Body of pancreas (tissue), 4 donors: ENCODE data around the gene PAGE4. TPM values are rescaled to one million over a fixed set of nuclear protein-coding genes. Genes with fewer than 3 reads are reported as not detected.

Source experiments
- ATAC-seq: fragments of 150-250 bp; one replicate; pipeline ENCODE4 v1.9.1; 2016
- DNase-seq, 4 donors: peaks; one replicate each; pipeline ENCODE4 v3.0.0-alpha.2; 2019
- H3K27ac ChIP-seq, 4 donors: fragments of 200-600 bp; sonication (generic); 1 replicate in 3 of 4; 2 replicates in 1 of 4; pipeline versions ENCODE4 v1.5.1 to v1.6.1; 2016 to 2019; ENCODE audit warnings: mild to moderate bottlenecking in 1 of 4, mixed read lengths in 1 of 4, moderate library complexity in 1 of 4
- H3K27me3 ChIP-seq, 2 donors: fragments of 200-600 bp; sonication (generic); one replicate each; pipeline ENCODE4 v1.6.0; 2016; ENCODE audit warnings: mild to moderate bottlenecking in 1 of 2
- H3K36me3 ChIP-seq, 2 donors: fragments of 200-600 bp; sonication (generic); replicated peaks in 1 of 2; 2 replicates each; pipeline ENCODE4 v1.5.1; 2016; ENCODE audit warnings: low read depth in 2 of 2; ENCODE audit not compliant: insufficient read depth in 1 of 2
- H3K4me1 ChIP-seq: fragments of 200-600 bp; sonication (generic); one replicate; pipeline ENCODE4 v1.6.0; 2016
- H3K4me3 ChIP-seq, 2 donors: fragments of 200-600 bp; sonication (generic); 1 replicate in 1 of 2; 2 replicates in 1 of 2; pipeline ENCODE4 v1.5.1; 2016 to 2019
- H3K9me3 ChIP-seq, 3 donors: fragments of 200-600 bp; sonication (generic); 1 replicate in 2 of 3; 2 replicates in 1 of 3; pipeline ENCODE4 v1.5.1; 2016
- POLR2A ChIP-seq, 3 donors: fragments of 450-650 bp; IDR thresholded peaks; one replicate each; pipeline ENCODE4 v1.6.1; 2016; ENCODE audit warnings: antibody characterized with exemption in 3 of 3, mild to moderate bottlenecking in 2 of 3
- WGBS, 2 donors: methylation state at CpG; one replicate each; pipeline ENCODE4 v1.1.5; 2017; 5-methylcytosine and 5-hydroxymethylcytosine counted together
- intact Hi-C: fragments of 100-400 bp; cut with DNase I; formaldehyde crosslinking; loops from one replicate; pipeline ENCODE4 v1.15.1; 2023
- total RNA-seq, 2 donors: library from RNA; depleted of rRNA; stranded (reverse); fragments of >200 nt; gene quantifications; one replicate each; pipeline ENCODE4 v1.1.0, GENCODE V29; 2016
- TF ChIP-seq, protein P1 (sequence below), 7 experiments: fragments of 450-650 bp in 4 of 7; fragments of 200-600 bp in 3 of 7; sonication (generic) in 3 of 7; IDR thresholded peaks; one replicate each; pipeline ENCODE4 v1.5.1; 2016 to 2019; ENCODE audit warnings: antibody characterized with exemption in 7 of 7

Gene PAGE4
- total RNA-seq, 2 donors from 2014 or later = not detected

DNA sequence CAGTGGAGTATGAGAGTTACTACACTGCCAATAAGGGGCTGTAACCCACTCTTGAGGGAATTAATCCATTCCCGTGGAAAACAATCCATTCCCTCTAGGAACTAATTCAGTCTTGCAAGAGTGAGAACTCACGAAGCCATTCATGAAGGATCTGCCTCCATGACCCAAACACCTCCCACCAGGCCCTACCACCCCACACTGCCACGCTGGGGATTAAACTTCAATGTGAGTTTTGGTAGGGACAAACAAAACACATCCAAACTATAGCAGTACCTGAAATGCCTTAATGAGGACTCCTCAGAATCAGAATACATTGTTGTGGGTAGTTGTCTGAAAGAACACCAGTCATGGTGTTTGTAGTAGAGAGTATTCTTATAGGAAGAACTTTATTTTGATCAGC lies 19.2 kb downstream of the PAGE4 start:
- TF ChIP-seq, protein P1, sequence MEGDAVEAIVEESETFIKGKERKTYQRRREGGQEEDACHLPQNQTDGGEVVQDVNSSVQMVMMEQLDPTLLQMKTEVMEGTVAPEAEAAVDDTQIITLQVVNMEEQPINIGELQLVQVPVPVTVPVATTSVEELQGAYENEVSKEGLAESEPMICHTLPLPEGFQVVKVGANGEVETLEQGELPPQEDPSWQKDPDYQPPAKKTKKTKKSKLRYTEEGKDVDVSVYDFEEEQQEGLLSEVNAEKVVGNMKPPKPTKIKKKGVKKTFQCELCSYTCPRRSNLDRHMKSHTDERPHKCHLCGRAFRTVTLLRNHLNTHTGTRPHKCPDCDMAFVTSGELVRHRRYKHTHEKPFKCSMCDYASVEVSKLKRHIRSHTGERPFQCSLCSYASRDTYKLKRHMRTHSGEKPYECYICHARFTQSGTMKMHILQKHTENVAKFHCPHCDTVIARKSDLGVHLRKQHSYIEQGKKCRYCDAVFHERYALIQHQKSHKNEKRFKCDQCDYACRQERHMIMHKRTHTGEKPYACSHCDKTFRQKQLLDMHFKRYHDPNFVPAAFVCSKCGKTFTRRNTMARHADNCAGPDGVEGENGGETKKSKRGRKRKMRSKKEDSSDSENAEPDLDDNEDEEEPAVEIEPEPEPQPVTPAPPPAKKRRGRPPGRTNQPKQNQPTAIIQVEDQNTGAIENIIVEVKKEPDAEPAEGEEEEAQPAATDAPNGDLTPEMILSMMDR (IDR thresholded peaks at IDR 0.05) = no peak
- no peak for TF ChIP-seq POLR2A (IDR thresholded peaks at IDR 0.05)

DNA sequence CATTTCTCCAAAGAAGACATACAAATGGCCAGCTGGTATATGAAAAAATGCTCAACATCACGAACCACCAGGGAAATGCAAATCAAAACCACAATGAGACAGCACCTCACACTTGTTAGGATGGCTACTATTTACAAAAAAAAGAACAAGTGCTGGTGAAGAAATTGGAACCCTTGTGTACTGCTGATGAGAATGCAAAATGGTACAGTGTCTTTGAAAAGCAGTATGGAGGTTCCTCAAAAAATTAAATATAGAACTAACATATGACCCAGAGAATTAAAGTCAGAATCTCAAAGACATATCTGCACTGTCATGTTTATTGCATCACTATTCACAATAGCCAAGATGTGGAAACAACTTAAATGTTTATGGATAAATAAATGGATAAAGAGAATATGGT lies 20.9 kb downstream of the PAGE4 start:
- H3K27me3 ChIP-seq = no peaks in the 10 kb centered on the region
- ATAC-seq (no peak), DNase-seq (no peak)
- 55 to 86% methylated on average over 1 of the region's 1 CpG for WGBS, 2 donors
- intact Hi-C loops = no loop called here
- H3K36me3 ChIP-seq = no peaks in the 10 kb centered on the region
- TF ChIP-seq, protein P1 (IDR thresholded peaks at IDR 0.05) = no peak
- TF ChIP-seq POLR2A (IDR thresholded peaks at IDR 0.05) = no peak
- no peaks in the 10 kb centered on the region for H3K4me1 ChIP-seq
- no peaks in the 10 kb centered on the region for H3K9me3 ChIP-seq
- H3K4me3 ChIP-seq = no peak overlapping the region
- no peak overlapping the region for H3K27ac ChIP-seq

More for the DNA sequence above, 19.2 kb downstream of the PAGE4 start:
- no peak for DNase-seq
- Histone ChIP-seq H3K4me3 (no peak overlapping the region), H3K9me3 (no peaks in the 10 kb centered on the region), H3K27me3 (no peaks in the 10 kb centered on the region), H3K27ac (no peak overlapping the region), H3K4me1 (no peaks in the 10 kb centered on the region), H3K36me3 (no peaks in the 10 kb centered on the region)
- ATAC-seq = no peak
- WGBS, 2 donors = 71 to 77% methylated on average over 2 to 3 of the region's 3 CpGs
- intact Hi-C loops = no loop called here

DNA sequence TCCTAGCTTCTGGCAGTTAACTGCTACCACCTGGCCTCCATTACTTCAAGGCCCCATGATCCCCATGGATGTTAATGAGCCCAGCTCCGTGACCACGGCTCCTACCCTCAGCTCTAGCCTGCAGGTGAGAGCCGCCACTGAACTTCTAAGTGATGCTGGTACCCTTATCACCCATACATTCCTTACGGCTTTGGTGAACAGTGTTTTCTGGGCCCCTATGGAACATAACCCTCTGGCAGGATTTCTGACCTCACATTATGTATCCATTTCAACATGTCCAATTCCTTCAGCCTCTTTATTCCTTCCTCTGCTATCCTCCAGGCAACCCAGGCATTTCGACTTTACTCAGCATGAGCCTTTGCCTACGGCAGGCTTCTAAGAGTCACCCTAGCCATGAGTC lies 24.6 kb downstream of the PAGE4 start:
- TF ChIP-seq, protein P1 (IDR thresholded peaks at IDR 0.05) = no peak
- TF ChIP-seq POLR2A (IDR thresholded peaks at IDR 0.05) = no peak
- Histone ChIP-seq H3K27me3 (no peaks in the 10 kb centered on the region), H3K27ac (no peak overlapping the region), H3K4me1 (no peaks in the 10 kb centered on the region), H3K9me3 (no peaks in the 10 kb centered on the region), H3K36me3 (no peaks in the 10 kb centered on the region), H3K4me3 (no peak overlapping the region)
- no peak for ATAC-seq
- no peak for DNase-seq
- intact Hi-C loops = no loop called here
- 85 to 88% methylated on average over 6 of the region's 6 CpGs for WGBS, 2 donors

DNA sequence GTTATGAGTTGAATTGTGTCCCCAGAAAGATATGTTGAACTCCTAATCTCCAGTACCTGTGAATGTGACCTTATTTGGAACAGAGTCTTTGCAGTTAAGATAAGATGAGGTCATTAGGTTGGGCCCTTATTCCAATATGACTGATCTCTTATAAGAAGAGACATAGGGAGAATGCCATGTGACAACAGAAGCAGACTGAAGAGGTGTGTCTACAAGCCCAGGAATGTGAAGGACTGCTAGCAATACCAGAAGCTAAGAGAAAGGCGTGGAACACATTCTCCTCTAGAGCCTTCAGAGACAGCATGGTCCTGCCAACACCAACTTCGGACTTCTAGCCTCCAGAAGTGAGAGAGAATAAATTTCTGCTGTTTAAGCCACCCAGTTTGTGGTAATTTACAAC lies 27.7 kb downstream of the PAGE4 start:
- H3K36me3 ChIP-seq = no peaks in the 10 kb centered on the region
- no peak for ATAC-seq
- intact Hi-C loops = no loop called here

DNA sequence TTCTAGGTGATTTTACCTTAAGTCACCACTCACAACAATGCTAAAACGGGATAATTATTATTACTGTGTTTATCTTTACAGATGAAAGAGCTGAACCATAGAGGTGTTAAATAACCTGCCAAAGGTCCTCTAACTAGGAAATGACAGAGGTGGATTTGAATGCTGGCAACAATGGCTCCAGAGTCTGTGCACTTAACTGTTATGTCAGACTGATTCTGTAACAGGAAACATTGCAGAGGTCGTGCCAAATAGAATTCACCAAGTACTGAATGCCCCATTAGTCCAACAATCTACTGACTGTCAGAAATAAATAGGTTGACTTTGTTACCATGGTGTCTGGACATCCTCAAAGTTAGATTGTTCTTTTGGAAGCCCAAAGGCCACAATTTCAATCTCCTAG lies 29.2 kb downstream of the PAGE4 start:
- H3K4me3 ChIP-seq = no peak overlapping the region
- ATAC-seq = no peak
- H3K36me3 ChIP-seq = no peaks in the 10 kb centered on the region
- no peaks in the 10 kb centered on the region for H3K4me1 ChIP-seq
- no peaks in the 10 kb centered on the region for H3K27me3 ChIP-seq
- TF ChIP-seq POLR2A (IDR thresholded peaks at IDR 0.05) = no peak
- TF ChIP-seq, protein P1 (IDR thresholded peaks at IDR 0.05) = no peak
- 42 to 75% methylated on average over 1 to 2 of the region's 2 CpGs for WGBS, 2 donors
- no peaks in the 10 kb centered on the region for H3K9me3 ChIP-seq
- H3K27ac ChIP-seq = no peak overlapping the region
- intact Hi-C loops = no loop called here
- DNase-seq = no peak

More for the DNA sequence above, 27.7 kb downstream of the PAGE4 start:
- no peak overlapping the region for H3K4me3 ChIP-seq
- TF ChIP-seq POLR2A (IDR thresholded peaks at IDR 0.05) = no peak
- no peak overlapping the region for H3K27ac ChIP-seq
- no peaks in the 10 kb centered on the region for H3K4me1 ChIP-seq
- WGBS, 2 donors = 76 to 80% methylated on average over 2 of the region's 2 CpGs
- no peaks in the 10 kb centered on the region for H3K27me3 ChIP-seq
- no peak for DNase-seq
- no peaks in the 10 kb centered on the region for H3K9me3 ChIP-seq
